SK-N-SH treated with all-trans-retinoic acid at 6 μM for 48 hours (cell line): ENCODE results near the gene NTM.

Experiments used
- ATAC-seq: fragments of 200-7000 bp; cut with Tn5 transposase; 3 replicates; pipeline ENCODE4 v1.9.1; 2020; ENCODE audit warnings: mild to moderate bottlenecking, moderate library complexity
- ARNTL ChIP-seq: fragments of 450-650 bp; formaldehyde crosslinking; IDR thresholded peaks from 2 replicates; pipeline ENCODE4 v1.5.0; 2020; ENCODE audit warnings: low read depth, mild to moderate bottlenecking, moderate library complexity, borderline replicate concordance
- BACH2 ChIP-seq: fragments of 250-450 bp; sonication (Bioruptor Pico); IDR thresholded peaks from 2 replicates; pipeline ENCODE4 v1.9.0; 2021; ENCODE audit warnings: mild to moderate bottlenecking, borderline replicate concordance
- CREB5 ChIP-seq: fragments of 250-450 bp; sonication (Bioruptor Pico); IDR thresholded peaks from 2 replicates; pipeline ENCODE4 v1.5.1; 2020; ENCODE audit warnings: low read depth, mild to moderate bottlenecking, moderate library complexity
- CSDC2 ChIP-seq: fragments of 250-450 bp; sonication (Bioruptor Pico); IDR thresholded peaks from 2 replicates; pipeline ENCODE4 v1.5.0; 2020; ENCODE audit warnings: mild to moderate bottlenecking, moderate library complexity
- ESRRG ChIP-seq: fragments of 250-450 bp; sonication (Bioruptor Pico); IDR thresholded peaks from 2 replicates; pipeline ENCODE4 v1.6.1; 2021; ENCODE audit warnings: mild to moderate bottlenecking
- GLIS3 ChIP-seq: fragments of 250-450 bp; sonication (Bioruptor Pico); IDR thresholded peaks from 2 replicates; pipeline ENCODE4 v1.5.0; 2020; ENCODE audit warnings: mild to moderate bottlenecking, moderate library complexity
- ISL1 ChIP-seq: fragments of 250-450 bp; sonication (Bioruptor Pico); IDR thresholded peaks from 2 replicates; pipeline ENCODE4 v2.1.2; 2022; ENCODE audit warnings: mild to moderate bottlenecking, moderate library complexity
- OSR1 ChIP-seq: fragments of 250-450 bp; sonication (Bioruptor Pico); IDR thresholded peaks from 2 replicates; pipeline ENCODE4 v1.8.0; 2022; ENCODE audit warnings: moderate library complexity, mild to moderate bottlenecking, inconsistent platforms
- POU6F1 ChIP-seq: fragments of 250-450 bp; sonication (Bioruptor Pico); IDR thresholded peaks from 2 replicates; pipeline ENCODE4 v1.8.0; 2021; ENCODE audit warnings: low read depth, mild to moderate bottlenecking, moderate library complexity, borderline replicate concordance
- RARB ChIP-seq: fragments of 250-450 bp; sonication (Bioruptor Pico); IDR thresholded peaks from 2 replicates; pipeline ENCODE4 v1.8.0; 2021; ENCODE audit warnings: mild to moderate bottlenecking, moderate library complexity
- SNAI2 ChIP-seq: fragments of 250-450 bp; sonication (Bioruptor Pico); IDR thresholded peaks from 2 replicates; pipeline ENCODE4 v1.5.0; 2020; ENCODE audit warnings: mild to moderate bottlenecking, moderate library complexity
- TCF4 ChIP-seq: fragments of 250-450 bp; sonication (Bioruptor Pico); IDR thresholded peaks from 2 replicates; pipeline ENCODE4 v1.8.0; 2021; ENCODE audit warnings: mild to moderate bottlenecking, moderate library complexity, borderline replicate concordance
- TSHZ2 ChIP-seq: fragments of 250-450 bp; sonication (Bioruptor Pico); IDR thresholded peaks from 2 replicates; pipeline ENCODE4 v1.5.0; 2020; ENCODE audit warnings: mild to moderate bottlenecking, moderate library complexity
- ZC3H10 ChIP-seq: fragments of 250-450 bp; sonication (Bioruptor Pico); IDR thresholded peaks from 2 replicates; pipeline ENCODE4 v1.5.1; 2021; ENCODE audit warnings: mild to moderate bottlenecking, moderate library complexity
- ZFP3 ChIP-seq: fragments of 250-450 bp; sonication (Bioruptor Pico); IDR thresholded peaks from 2 replicates; pipeline ENCODE4 v1.5.0; 2020; ENCODE audit warnings: mild to moderate bottlenecking, moderate library complexity
- ZFP30 ChIP-seq: fragments of 450-650 bp; formaldehyde crosslinking; IDR thresholded peaks from 2 replicates; pipeline ENCODE4 v1.5.0; 2022; ENCODE audit warnings: mild to moderate bottlenecking, moderate library complexity
- ZNF565 ChIP-seq: fragments of 450-650 bp; formaldehyde crosslinking; conservative IDR thresholded peaks from 2 replicates; pipeline ENCODE4 v1.5.0; 2020; ENCODE audit warnings: low read depth, mild to moderate bottlenecking, moderate library complexity
- ZNF70 ChIP-seq: fragments of 450-650 bp; formaldehyde crosslinking; IDR thresholded peaks from 2 replicates; pipeline ENCODE4 v1.5.0; 2020; ENCODE audit warnings: mild to moderate bottlenecking, moderate library complexity
- ZNF8 ChIP-seq: fragments of 450-650 bp; formaldehyde crosslinking; IDR thresholded peaks from 2 replicates; pipeline ENCODE4 v1.5.0; 2020; ENCODE audit warnings: mild to moderate bottlenecking, moderate library complexity

NTM gene

GRCh38 chr11:131664816-131665215 lies 294.4 kb downstream of the NTM start:
- no peak for ATAC-seq
- no peak for TF ChIP-seq OSR1 (CRISPR knock-in tag)
- no peak for TF ChIP-seq CSDC2 (CRISPR knock-in tag)
- TF ChIP-seq BACH2 (CRISPR knock-in tag) = no peak
- TF ChIP-seq ZNF565 (CRISPR knock-in tag) = no peak
- TF ChIP-seq ZFP3 (CRISPR knock-in tag) = no peak
- TF ChIP-seq RARB (CRISPR knock-in tag) = no peak
- TF ChIP-seq TSHZ2 (CRISPR knock-in tag) = no peak
- no peak for TF ChIP-seq ISL1 (CRISPR knock-in tag)
- no peak for TF ChIP-seq POU6F1

GRCh38 chr11:131665344-131665968 lies 295.0 kb downstream of the NTM start:
- TF ChIP-seq TCF4 (CRISPR knock-in tag) (no peak), ISL1 (CRISPR knock-in tag) (no peak), OSR1 (CRISPR knock-in tag) (no peak), POU6F1 (no peak), ZC3H10 (CRISPR knock-in tag) (no peak), CSDC2 (CRISPR knock-in tag) (no peak), ARNTL (CRISPR knock-in tag) (no peak), RARB (CRISPR knock-in tag) (no peak), ZNF565 (CRISPR knock-in tag) (no peak), SNAI2 (CRISPR knock-in tag) (no peak), ZFP30 (CRISPR knock-in tag) (no peak), ZFP3 (CRISPR knock-in tag) (no peak), ZNF8 (CRISPR knock-in tag) (no peak), ESRRG (CRISPR knock-in tag) (no peak), TSHZ2 (CRISPR knock-in tag) (no peak), GLIS3 (CRISPR knock-in tag) (no peak)
- ATAC-seq = no peak

GRCh38 chr11:131666006-131666405 lies 295.6 kb downstream of the NTM start:
- ATAC-seq = no peak
- no peak for TF ChIP-seq ISL1 (CRISPR knock-in tag)
- no peak for TF ChIP-seq ZFP3 (CRISPR knock-in tag)
- no peak for TF ChIP-seq ZC3H10 (CRISPR knock-in tag)
- no peak for TF ChIP-seq POU6F1
- TF ChIP-seq TCF4 (CRISPR knock-in tag) = no peak
- TF ChIP-seq ZNF70 (CRISPR knock-in tag) = no peak
- no peak for TF ChIP-seq GLIS3 (CRISPR knock-in tag)
- no peak for TF ChIP-seq ZFP30 (CRISPR knock-in tag)
- no peak for TF ChIP-seq CSDC2 (CRISPR knock-in tag)
- TF ChIP-seq RARB (CRISPR knock-in tag) = no peak
- no peak for TF ChIP-seq ZNF565 (CRISPR knock-in tag)
- TF ChIP-seq TSHZ2 (CRISPR knock-in tag) = no peak
- no peak for TF ChIP-seq CREB5
- no peak for TF ChIP-seq OSR1 (CRISPR knock-in tag)
- no peak for TF ChIP-seq BACH2 (CRISPR knock-in tag)
